Loucy (cell line): Measurements from ENCODE around the gene IGFBP1.

Experiments
- H2AFZ ChIP-seq: fragments of 200-600 bp; sonication (generic); 2 replicates; pipeline ENCODE4 v1.6.0; 2016; ENCODE audit warnings: antibody characterized with exemption, mild to moderate bottlenecking, low read length, moderate library complexity
- H3F3A ChIP-seq: fragments of 200-600 bp; 2 replicates; pipeline ENCODE4 v1.6.0; 2016; ENCODE audit warnings: antibody characterized with exemption, low read depth, mild to moderate bottlenecking
- H3K27me3 ChIP-seq: fragments of 200-600 bp; sonication (generic); 2 replicates; pipeline ENCODE4 v1.6.1; 2014; ENCODE audit warnings: low read length, mild to moderate bottlenecking; ENCODE audit not compliant: insufficient read depth, poor library complexity, severe bottlenecking
- H3K36me3 ChIP-seq: fragments of 200-600 bp; sonication (generic); 2 replicates; pipeline ENCODE4 v1.6.1; 2016; ENCODE audit warnings: low read length; ENCODE audit not compliant: insufficient read depth
- H3K4me1 ChIP-seq: fragments of 200-600 bp; sonication (generic); 2 replicates; pipeline ENCODE4 v1.5.1; 2014; ENCODE audit warnings: low read length, mild to moderate bottlenecking; ENCODE audit not compliant: insufficient read depth, poor library complexity, severe bottlenecking
- H3K4me2 ChIP-seq: fragments of 200-600 bp; sonication (generic); 2 replicates; pipeline ENCODE4 v1.6.0; 2014; ENCODE audit warnings: antibody characterized with exemption, low read length, low read depth, mild to moderate bottlenecking; ENCODE audit not compliant: poor library complexity, severe bottlenecking
- H3K4me3 ChIP-seq: fragments of 200-600 bp; sonication (generic); 2 replicates; pipeline ENCODE4 v1.5.1; 2014; ENCODE audit warnings: low read length, mild to moderate bottlenecking, mixed read lengths; ENCODE audit not compliant: poor library complexity, severe bottlenecking
- H3K79me2 ChIP-seq: fragments of 200-600 bp; sonication (generic); 2 replicates; pipeline ENCODE4 v1.6.1; 2014; ENCODE audit warnings: low read length; ENCODE audit not compliant: insufficient read depth
- H3K9ac ChIP-seq: fragments of 200-600 bp; sonication (generic); 2 replicates; pipeline ENCODE4 v1.6.0; 2014; ENCODE audit warnings: mild to moderate bottlenecking, low read depth, low read length, moderate library complexity; ENCODE audit not compliant: poor library complexity, severe bottlenecking
- H3K9me2 ChIP-seq: fragments of 200-600 bp; sonication (generic); replicated peaks from 2 replicates; pipeline ENCODE4 v1.6.1; 2016; ENCODE audit warnings: low read depth, low read length, mixed read lengths
- H3K9me3 ChIP-seq: fragments of 200-600 bp; sonication (generic); 2 replicates; pipeline ENCODE4 v1.6.1; 2014; ENCODE audit warnings: mild to moderate bottlenecking, antibody characterized with exemption, low read length, low read depth; ENCODE audit not compliant: insufficient read depth
- H4K20me1 ChIP-seq: fragments of 200-600 bp; sonication (generic); 2 replicates; pipeline ENCODE4 v1.6.0; 2014; ENCODE audit warnings: antibody characterized with exemption, low read length, mild to moderate bottlenecking; ENCODE audit not compliant: insufficient read depth, poor library complexity, severe bottlenecking
- EZH2phosphoT487 ChIP-seq: fragments of 200-600 bp; IDR thresholded peaks from 2 replicates; pipeline ENCODE4 v1.6.1; 2018; ENCODE audit warnings: antibody characterized with exemption, mild to moderate bottlenecking, moderate library complexity, borderline replicate concordance
- TF ChIP-seq, protein P1 (sequence below): fragments of 200-600 bp; sonication (generic); conservative IDR thresholded peaks from 2 replicates; pipeline ENCODE4 v1.5.1; 2014; ENCODE audit warnings: mild to moderate bottlenecking, antibody characterized with exemption, low read length

Gene IGFBP1

DNA sequence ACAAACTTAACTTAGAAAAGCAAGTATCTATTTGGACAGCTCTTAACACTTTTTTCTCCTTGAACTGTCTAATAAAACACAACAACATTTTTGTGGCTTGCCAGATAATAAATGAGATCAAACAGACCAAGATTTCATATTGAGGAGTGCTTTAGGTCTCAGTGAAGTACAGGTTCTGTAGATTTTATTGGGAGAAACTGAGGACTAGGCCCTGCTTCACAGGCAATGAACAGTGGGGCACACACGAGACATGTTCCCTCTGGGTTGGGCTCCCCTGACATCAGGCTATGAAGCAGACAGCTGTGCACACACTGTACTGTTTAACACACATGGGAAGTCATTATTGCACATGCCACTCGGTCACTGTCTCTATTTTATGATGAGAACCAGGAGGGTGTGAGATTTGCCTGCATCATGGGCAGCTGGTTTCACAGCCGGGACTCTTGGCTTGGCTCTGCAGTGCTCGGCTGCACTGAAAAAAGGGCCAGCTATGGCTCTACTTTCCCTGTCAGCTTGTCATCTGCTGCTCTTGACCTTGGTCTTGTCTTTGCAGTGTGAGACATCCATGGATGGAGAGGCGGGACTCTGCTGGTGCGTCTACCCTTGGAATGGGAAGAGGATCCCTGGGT is 4.2 kb downstream of the IGFBP1 start:
- Histone ChIP-seq H3K9ac (no peak overlapping the region), H3K79me2 (no peaks in the 10 kb centered on the region), H3K4me1 (no peaks in the 10 kb centered on the region), H3K27me3 (no peaks in the 10 kb centered on the region), H2AFZ (no peak overlapping the region), H3K36me3 (no peaks in the 10 kb centered on the region), H3K4me2 (no peak overlapping the region), H3K4me3 (no peak overlapping the region), H3K9me3 (no peaks in the 10 kb centered on the region), H3F3A (no peaks in the 10 kb centered on the region), H4K20me1 (no peaks in the 10 kb centered on the region), H3K9me2 (no peaks in the 10 kb centered on the region)
- TF ChIP-seq, protein P1, sequence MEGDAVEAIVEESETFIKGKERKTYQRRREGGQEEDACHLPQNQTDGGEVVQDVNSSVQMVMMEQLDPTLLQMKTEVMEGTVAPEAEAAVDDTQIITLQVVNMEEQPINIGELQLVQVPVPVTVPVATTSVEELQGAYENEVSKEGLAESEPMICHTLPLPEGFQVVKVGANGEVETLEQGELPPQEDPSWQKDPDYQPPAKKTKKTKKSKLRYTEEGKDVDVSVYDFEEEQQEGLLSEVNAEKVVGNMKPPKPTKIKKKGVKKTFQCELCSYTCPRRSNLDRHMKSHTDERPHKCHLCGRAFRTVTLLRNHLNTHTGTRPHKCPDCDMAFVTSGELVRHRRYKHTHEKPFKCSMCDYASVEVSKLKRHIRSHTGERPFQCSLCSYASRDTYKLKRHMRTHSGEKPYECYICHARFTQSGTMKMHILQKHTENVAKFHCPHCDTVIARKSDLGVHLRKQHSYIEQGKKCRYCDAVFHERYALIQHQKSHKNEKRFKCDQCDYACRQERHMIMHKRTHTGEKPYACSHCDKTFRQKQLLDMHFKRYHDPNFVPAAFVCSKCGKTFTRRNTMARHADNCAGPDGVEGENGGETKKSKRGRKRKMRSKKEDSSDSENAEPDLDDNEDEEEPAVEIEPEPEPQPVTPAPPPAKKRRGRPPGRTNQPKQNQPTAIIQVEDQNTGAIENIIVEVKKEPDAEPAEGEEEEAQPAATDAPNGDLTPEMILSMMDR: no peak
- TF ChIP-seq EZH2phosphoT487: no peak

DNA sequence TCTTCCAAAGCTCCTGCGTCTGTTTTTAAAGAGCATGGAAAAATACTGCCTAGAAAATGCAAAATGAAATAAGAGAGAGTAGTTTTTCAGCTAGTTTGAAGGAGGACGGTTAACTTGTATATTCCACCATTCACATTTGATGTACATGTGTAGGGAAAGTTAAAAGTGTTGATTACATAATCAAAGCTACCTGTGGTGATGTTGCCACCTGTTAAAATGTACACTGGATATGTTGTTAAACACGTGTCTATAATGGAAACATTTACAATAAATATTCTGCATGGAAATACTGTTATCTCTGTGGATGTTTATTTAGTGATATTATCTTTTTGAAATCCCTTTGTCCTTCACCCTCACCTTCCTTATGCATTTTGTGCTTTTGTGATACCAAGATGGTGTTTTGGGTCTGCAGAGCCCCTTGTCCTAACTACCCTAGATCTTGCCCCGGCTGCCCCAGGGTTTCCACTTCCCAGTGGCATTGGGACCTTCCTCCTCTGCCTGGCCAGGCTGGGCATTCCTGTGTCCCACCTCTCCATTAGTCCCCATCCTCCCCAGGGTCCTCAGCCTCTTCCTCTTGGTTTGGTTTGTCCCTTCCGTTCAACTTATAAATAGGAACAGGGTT is 5.2 kb downstream of the IGFBP1 start:
- Histone ChIP-seq H3K9ac (no peak overlapping the region), H2AFZ (no peak overlapping the region), H3K36me3 (no peaks in the 10 kb centered on the region), H3K4me1 (no peaks in the 10 kb centered on the region), H3K4me3 (no peak overlapping the region), H4K20me1 (no peaks in the 10 kb centered on the region), H3K27me3 (no peaks in the 10 kb centered on the region), H3F3A (no peaks in the 10 kb centered on the region), H3K9me3 (no peaks in the 10 kb centered on the region), H3K9me2 (no peaks in the 10 kb centered on the region), H3K4me2 (no peak overlapping the region), H3K79me2 (no peaks in the 10 kb centered on the region)
- TF ChIP-seq, protein P1: no peak
- TF ChIP-seq EZH2phosphoT487: no peak

DNA sequence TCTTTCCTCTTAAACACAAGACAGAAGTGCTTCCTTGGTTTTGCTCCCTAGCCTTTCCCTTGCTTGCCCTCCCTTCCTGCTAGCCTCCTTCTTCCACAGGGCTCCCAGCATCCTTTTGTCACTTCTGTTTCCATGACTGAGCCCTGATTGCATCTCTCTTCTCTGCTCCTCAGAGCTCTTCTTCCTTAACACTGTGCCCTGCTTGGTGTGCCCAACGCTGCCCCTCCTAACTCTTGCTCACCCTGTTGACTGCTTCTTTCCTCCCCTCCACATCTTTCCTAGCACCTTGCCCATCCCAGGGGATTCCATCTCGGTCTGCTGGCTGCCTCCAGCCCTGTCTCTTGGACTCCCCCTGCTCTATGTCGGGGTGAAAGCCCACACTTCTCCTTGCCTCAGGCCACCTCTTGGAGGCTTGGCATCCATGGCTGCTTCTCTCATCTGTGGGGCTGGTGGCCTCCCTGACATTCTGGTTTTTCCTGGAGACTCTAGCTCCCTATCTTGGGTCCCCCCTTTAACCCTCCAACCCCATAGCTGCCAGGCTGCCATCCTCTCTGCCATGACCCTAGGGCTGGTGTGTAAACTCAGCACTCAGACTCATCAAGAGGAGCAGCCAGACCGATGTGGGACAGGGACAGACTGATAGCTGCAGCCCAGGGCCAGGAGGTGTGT is 5.8 kb downstream of the IGFBP1 start:
- H3K27me3 ChIP-seq: no peaks in the 10 kb centered on the region
- no peaks in the 10 kb centered on the region for H3F3A ChIP-seq
- H3K9ac ChIP-seq: no peak overlapping the region
- H3K9me3 ChIP-seq: no peaks in the 10 kb centered on the region
- no peaks in the 10 kb centered on the region for H3K36me3 ChIP-seq
- H2AFZ ChIP-seq: no peak overlapping the region
- H3K4me3 ChIP-seq: no peak overlapping the region
- no peaks in the 10 kb centered on the region for H3K79me2 ChIP-seq
- no peaks in the 10 kb centered on the region for H3K9me2 ChIP-seq
- H3K4me2 ChIP-seq: no peak overlapping the region
- H3K4me1 ChIP-seq: no peaks in the 10 kb centered on the region
- no peak for TF ChIP-seq EZH2phosphoT487
- TF ChIP-seq, protein P1: no peak
- no peaks in the 10 kb centered on the region for H4K20me1 ChIP-seq
